Measurements from ENCODE around the gene TRIM13. TPM values are rescaled to one million over a fixed set of nuclear protein-coding genes. Genes with fewer than 3 reads are reported as not detected.

TRIM13 gene
- total RNA-seq, 2 donors from 2014 or later = 24.4 to 52.4 TPM

DNA sequence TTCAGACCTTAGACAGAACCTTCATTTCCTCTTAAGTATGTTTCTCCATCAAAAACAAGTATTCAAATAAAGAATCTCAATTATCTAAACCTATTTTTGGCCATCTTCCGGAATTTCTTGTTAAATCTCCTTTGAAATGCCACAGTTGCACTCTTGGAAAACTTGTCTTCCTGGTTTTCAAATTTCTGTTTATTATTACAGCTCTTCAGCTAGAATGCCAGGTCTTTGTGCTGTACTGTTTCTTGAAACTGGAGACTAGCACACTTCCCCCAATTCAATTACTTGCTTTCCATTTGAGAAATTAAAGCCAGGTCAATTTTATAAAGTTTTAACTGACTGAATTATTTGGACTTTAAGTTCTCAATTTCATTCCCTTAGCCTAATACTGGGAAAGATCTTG is 28.6 kb downstream of the TRIM13 start:
- H3K9me3 ChIP-seq = no peaks in the 10 kb centered on the region
- H3K27ac ChIP-seq = peak overlapping the region; percentile 58 to 68
- intact Hi-C loops (cut with DNase I) = no loop called here
- WGBS = 9% methylated on average over 1 of the region's 1 CpG
- TF ChIP-seq, protein P1, sequence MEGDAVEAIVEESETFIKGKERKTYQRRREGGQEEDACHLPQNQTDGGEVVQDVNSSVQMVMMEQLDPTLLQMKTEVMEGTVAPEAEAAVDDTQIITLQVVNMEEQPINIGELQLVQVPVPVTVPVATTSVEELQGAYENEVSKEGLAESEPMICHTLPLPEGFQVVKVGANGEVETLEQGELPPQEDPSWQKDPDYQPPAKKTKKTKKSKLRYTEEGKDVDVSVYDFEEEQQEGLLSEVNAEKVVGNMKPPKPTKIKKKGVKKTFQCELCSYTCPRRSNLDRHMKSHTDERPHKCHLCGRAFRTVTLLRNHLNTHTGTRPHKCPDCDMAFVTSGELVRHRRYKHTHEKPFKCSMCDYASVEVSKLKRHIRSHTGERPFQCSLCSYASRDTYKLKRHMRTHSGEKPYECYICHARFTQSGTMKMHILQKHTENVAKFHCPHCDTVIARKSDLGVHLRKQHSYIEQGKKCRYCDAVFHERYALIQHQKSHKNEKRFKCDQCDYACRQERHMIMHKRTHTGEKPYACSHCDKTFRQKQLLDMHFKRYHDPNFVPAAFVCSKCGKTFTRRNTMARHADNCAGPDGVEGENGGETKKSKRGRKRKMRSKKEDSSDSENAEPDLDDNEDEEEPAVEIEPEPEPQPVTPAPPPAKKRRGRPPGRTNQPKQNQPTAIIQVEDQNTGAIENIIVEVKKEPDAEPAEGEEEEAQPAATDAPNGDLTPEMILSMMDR (IDR thresholded peaks at IDR 0.05) = no peak
- TF ChIP-seq POLR2AphosphoS5 (IDR thresholded peaks at IDR 0.05) = peak; percentile 54
- peak; percentile 16 for DNase-seq (ENCODE audit: low spot score)
- H3K36me3 ChIP-seq = no peaks in the 10 kb centered on the region
- peaks cover 6% of the 10 kb centered on the region for H3K4me1 ChIP-seq (replicated peaks)
- H3K27me3 ChIP-seq (replicated peaks; ENCODE audit: insufficient read depth) = no peaks in the 10 kb centered on the region
- H3K4me3 ChIP-seq = no peak overlapping the region

DNA sequence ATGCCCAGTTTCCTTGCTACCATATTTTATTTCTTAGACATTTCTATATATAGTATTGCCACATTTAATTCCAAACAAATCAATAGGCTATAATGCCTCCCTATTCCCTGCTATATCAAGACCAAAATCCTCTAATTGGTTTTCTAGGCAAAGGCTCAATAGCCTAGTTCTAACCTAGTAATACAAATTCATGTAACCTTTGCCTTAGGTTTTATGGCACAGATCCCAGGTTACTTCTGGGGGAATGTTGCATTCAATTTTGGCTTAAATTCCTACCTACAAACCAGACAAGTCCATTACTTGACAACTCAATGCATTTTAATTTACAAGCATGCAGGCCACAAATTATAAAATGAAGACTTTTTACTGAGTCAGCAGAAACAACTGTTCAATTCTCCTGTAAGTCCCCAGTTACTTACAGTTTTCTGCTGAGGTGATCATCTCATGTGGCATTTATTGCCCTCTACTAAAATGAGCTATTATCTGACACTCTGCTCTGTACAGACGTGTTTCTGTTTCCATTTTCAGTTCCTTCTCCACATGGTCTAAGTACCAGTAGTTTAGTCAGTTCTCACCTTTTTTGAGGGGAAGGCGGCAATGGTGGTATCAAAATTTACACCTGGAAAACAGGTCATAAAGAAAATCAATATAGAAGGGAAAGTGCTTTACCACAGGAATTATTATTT is 30.1 kb downstream of the TRIM13 start:
- 78% methylated on average over 2 of the region's 2 CpGs for WGBS
- peaks cover 6% of the 10 kb centered on the region for H3K4me1 ChIP-seq (replicated peaks)
- no peak overlapping the region for H3K27ac ChIP-seq
- TF ChIP-seq POLR2A (IDR thresholded peaks at IDR 0.05) (no peak), POLR2AphosphoS5 (IDR thresholded peaks at IDR 0.05) (no peak)
- TF ChIP-seq, protein P1 (IDR thresholded peaks at IDR 0.05) = no peak
- H3K4me3 ChIP-seq = no peak overlapping the region
- no peaks in the 10 kb centered on the region for H3K9me3 ChIP-seq
- intact Hi-C loops (cut with DNase I) = no loop called here
- H3K36me3 ChIP-seq = no peaks in the 10 kb centered on the region
- no peaks in the 10 kb centered on the region for H3K27me3 ChIP-seq (replicated peaks; ENCODE audit: insufficient read depth)
- no peak for DNase-seq (ENCODE audit: low spot score)

DNA sequence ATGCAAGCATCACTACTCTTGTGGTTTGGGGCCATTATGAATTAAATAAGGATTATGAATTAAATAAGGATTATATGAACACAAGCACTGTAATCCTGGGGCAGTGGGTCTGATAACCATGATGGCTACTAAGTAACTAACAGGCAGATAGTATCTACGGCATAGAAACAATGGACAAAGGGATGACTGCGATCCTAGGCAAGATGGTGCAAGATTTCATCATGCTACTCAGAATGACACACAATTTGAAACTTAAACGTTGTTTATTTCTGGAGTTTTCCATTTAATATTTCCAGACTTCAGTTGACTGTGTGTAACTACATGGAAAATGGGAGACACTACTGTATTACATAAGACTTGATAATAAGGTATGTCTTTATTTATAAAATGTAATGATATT is 33.5 kb downstream of the TRIM13 start:
- 84% methylated on average over 3 of the region's 3 CpGs for WGBS
- H3K4me1 ChIP-seq (replicated peaks) = peaks cover 4% of the 10 kb centered on the region
- TF ChIP-seq, protein P1 (IDR thresholded peaks at IDR 0.05) = no peak
- TF ChIP-seq POLR2A (IDR thresholded peaks at IDR 0.05) (no peak), POLR2AphosphoS5 (IDR thresholded peaks at IDR 0.05) (no peak)
- DNase-seq (ENCODE audit: low spot score) = no peak
- no peak overlapping the region for H3K27ac ChIP-seq
- no peaks in the 10 kb centered on the region for H3K36me3 ChIP-seq
- no peaks in the 10 kb centered on the region for H3K27me3 ChIP-seq (replicated peaks; ENCODE audit: insufficient read depth)
- no peak overlapping the region for H3K4me3 ChIP-seq
- intact Hi-C loops (cut with DNase I) = no loop called here
- H3K9me3 ChIP-seq = no peaks in the 10 kb centered on the region

DNA sequence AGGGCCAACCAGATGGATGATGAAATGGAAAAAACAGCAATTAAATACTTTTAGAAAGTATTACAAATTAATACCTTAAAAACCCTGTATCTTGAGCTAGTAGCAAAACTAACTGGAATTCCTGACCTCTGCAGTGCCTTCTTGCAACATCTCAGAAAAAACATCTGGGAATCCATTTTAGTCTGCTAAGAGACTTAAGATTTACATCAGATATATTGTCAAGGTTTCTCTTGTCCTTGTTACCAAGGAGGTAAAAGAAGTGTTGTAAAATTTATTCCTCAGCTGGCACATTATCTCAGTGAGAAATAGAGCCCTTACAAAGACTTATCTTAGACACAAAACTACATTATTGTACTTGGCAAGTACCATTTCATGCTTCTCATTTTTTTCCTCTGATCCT is 36.9 kb downstream of the TRIM13 start:
- DNase-seq (ENCODE audit: low spot score) = no peak
- no peaks in the 10 kb centered on the region for H3K27me3 ChIP-seq (replicated peaks; ENCODE audit: insufficient read depth)
- H3K4me3 ChIP-seq = no peak overlapping the region
- no peaks in the 10 kb centered on the region for H3K4me1 ChIP-seq (replicated peaks)
- no peaks in the 10 kb centered on the region for H3K9me3 ChIP-seq
- H3K27ac ChIP-seq = no peak overlapping the region
- TF ChIP-seq POLR2A (IDR thresholded peaks at IDR 0.05) (no peak), POLR2AphosphoS5 (IDR thresholded peaks at IDR 0.05) (no peak)
- TF ChIP-seq, protein P1 (IDR thresholded peaks at IDR 0.05) = no peak
- no peaks in the 10 kb centered on the region for H3K36me3 ChIP-seq
- intact Hi-C loops (cut with DNase I) = no loop called here

DNA sequence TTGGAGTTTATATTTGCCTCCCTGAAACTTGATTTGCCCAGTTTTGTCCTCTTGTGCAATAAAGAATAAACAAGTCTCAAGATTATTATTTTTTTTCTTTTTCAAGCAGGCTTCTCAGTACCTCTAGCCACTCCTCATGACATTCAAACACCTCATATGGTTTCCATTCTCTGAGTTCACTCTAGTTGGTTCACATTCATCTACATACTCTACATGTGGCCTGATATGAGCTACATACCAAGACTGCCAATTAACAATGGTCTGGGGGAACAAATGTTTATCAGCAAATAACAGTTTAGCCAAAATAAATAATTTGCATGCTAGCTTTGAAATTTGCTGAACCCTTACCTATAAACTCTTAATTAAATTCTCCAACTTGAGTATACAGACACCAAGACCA is 40.9 kb downstream of the TRIM13 start:
- H3K4me3 ChIP-seq = no peak overlapping the region
- no peaks in the 10 kb centered on the region for H3K4me1 ChIP-seq (replicated peaks)
- H3K9me3 ChIP-seq = no peaks in the 10 kb centered on the region
- H3K27me3 ChIP-seq (replicated peaks; ENCODE audit: insufficient read depth) = no peaks in the 10 kb centered on the region
- TF ChIP-seq, protein P1 (IDR thresholded peaks at IDR 0.05) = no peak
- TF ChIP-seq POLR2A (IDR thresholded peaks at IDR 0.05) (no peak), POLR2AphosphoS5 (IDR thresholded peaks at IDR 0.05) (no peak)
- H3K27ac ChIP-seq = no peak overlapping the region
- DNase-seq (ENCODE audit: low spot score) = no peak
- H3K36me3 ChIP-seq = no peaks in the 10 kb centered on the region
- intact Hi-C loops (cut with DNase I) = no loop called here
